Parietal lobe (tissue), 2 donors: ENCODE data around the gene MRC2. TPM values are rescaled to one million over a fixed set of nuclear protein-coding genes. Genes with fewer than 3 reads are reported as not detected.

Experiments used
- small RNA-seq: library from RNA; depleted of rRNA; stranded (forward); fragments of <200 nt; gene quantifications from one replicate; pipeline ENCODE3, GENCODE V24; 2014; ENCODE audit warnings: low replicate concordance
- total RNA-seq: library from RNA; depleted of rRNA; stranded (reverse); fragments of >200 nt; gene quantifications from one replicate; pipeline ENCODE4 v1.2.3, GENCODE V29; 2014

Gene MRC2
- 19.4 TPM for total RNA-seq

DNA sequence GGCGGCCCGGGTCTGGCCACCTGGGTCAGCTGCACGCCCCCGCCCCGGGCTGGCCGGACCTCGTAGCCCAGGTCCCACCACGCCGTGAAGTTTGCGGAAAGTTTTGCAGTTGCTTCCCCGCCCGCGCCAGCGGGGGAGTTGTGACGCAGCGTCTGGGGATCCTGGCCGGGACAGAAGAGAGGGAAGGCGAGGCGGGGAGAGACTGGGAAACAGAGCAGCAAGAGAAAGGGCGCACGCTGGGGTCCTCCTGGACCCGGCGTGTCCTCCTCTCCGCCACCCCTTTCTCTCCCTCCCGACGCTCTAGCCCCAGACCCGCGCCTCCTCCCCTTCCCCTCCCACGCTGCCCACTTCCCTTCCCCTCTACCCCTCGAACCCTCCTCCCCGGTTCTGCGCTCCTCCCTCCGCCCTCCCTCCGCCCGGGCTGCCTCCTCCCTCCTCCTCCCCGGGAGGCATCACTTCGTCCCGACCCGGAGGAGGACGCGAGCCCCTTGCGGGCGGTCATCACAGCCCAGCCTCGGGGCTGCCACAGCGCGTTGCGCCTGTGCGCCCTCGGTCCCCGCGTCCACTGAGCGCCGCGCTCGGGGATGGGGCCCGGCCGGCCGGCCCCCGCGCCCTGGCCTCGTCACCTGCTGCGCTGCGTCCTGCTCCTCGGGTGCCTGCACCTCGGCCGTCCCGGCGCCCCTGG, at the start of gene MRC2:
Gene MRC2 (plus strand): TSS at position 452 of the 685 bp plus-strand sequence. CDS start 133 bp downstream, at position 585.

Small RNAs within 50 kb of the gene (small RNA-seq; reads per million reads assigned to genes)
- gene RF00019 = not detected
- gene RNU6-446P = not detected

Other genes starting within 250 kb of the MRC2 start
- gene EFCAB3, start 247.1 kb upstream of the MRC2 start, total RNA-seq = not detected
- gene METTL2A, start 203.8 kb upstream of the MRC2 start, total RNA-seq = 30.7 TPM
- gene TLK2, start 148.8 kb upstream of the MRC2 start, total RNA-seq = 90.5 TPM
- 0.31 TPM for gene MARCHF10, start 180.6 kb downstream of the MRC2 start, total RNA-seq